Dermis lymphatic vessel endothelial cell (primary cell): ENCODE results near the gene DCTN3. TPM values are rescaled to one million over a fixed set of nuclear protein-coding genes. Genes with fewer than 3 reads are reported as not detected.

Experiments used
- total RNA-seq: library from RNA; depleted of rRNA; stranded (reverse); fragments of >200 nt; gene quantifications from 2 replicates; pipeline ENCODE4 v1.2.1, GENCODE V29; 2014

Gene DCTN3
- 78.3 and 80.4 TPM in 2 replicates for total RNA-seq

GRCh38 chr9:34620061-34620994 is at the start of gene DCTN3:
DCTN3 (minus strand) TSS chr9:34620495; CDS start chr9:34620464, 31 bp downstream.

DNA sequence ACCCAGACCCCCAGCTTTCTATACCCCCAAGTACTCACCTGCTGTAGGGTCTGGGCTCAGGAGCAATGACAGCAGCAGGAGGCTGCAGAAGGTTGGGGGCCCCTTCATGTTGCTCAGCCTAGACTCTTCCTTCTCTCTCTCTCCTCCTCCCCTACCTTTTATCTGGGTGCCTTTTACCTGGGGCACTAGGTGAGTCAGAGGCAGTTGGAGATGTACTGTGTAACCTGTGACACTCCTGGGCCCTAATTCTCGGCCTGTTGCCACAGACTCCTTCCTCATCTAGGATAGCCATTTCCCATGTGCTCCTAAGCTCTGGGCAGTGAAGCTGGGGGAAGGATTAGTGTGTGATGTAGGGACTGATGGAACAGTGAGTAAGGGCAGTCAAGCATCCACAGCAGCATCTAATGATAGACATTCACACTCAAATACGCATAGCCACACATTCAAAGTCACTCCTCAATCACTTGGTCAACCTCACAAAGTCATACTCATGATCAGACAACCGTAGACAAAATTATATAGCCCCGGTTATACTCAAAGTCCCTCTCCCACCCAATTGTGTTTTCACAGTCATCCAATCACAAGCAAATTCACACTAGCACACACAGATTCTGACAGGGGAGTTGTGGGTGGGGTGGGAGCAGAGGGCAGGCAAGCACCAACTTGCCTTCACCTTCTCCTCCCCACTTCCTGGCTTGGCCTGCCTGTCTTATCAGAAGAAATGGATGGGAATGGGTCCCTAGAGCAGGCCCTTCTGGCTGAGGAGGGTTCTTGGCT is 42.4 kb upstream of the DCTN3 start, which contains the start of gene CCL27:
Gene CCL27 (minus strand): TSS at position 132 of the 777 bp plus-strand sequence. CDS start 24 bp downstream, at position 108.

GRCh38 chr9:34651876-34652601 is 31.7 kb upstream of the DCTN3 start, which contains the start of gene IL11RA:
IL11RA (plus strand) TSS chr9:34652185; CDS start chr9:34655218, 3,033 bp downstream.

GRCh38 chr9:34646211-34647083 is 26.2 kb upstream of the DCTN3 start, which contains the start of gene GALT:
GALT (plus strand) TSS chr9:34646675; CDS start chr9:34646705, 30 bp downstream.

DNA sequence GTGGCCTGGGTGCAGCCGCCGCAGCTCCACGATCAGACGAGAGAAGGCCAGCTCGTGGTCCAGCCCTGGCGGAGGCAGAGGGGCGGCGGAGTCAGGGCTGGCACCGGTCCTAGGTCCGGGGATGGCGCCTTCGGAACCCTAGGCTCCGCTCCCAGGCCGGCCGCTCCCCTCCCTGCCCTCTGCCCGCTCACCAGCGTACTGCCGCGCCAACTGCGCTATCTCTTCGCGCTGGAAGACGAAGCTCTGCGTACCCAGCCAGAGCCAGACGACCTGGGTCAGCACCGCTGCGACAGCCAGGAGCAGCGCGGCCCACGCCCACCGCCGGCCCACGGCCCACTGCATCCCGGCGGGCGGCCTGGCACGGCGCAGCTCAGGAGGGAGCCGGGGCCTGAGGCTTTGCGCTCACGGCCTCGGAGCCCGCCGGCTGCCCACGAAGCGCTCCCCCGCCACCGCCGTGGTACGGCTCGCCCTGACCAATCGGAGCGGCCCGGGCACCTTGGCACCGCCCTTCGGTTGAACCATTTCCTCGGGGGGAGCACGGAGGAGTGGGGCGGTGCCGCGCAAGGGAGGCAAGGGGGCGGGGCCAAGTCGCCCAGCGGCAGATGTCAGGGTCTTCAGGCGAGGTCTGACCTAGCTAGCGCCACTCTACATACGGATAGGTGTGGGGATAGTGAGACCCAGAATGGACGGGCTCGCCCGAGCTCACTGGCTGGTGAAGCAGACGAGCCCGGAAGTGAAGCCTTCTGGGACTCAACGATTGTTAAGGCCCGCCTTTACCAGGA is 17.3 kb upstream of the DCTN3 start, which contains the start of gene SIGMAR1:
Gene SIGMAR1 (minus strand): TSS at position 432 of the 782 bp plus-strand sequence. CDS start 90 bp downstream, at position 342.

DNA sequence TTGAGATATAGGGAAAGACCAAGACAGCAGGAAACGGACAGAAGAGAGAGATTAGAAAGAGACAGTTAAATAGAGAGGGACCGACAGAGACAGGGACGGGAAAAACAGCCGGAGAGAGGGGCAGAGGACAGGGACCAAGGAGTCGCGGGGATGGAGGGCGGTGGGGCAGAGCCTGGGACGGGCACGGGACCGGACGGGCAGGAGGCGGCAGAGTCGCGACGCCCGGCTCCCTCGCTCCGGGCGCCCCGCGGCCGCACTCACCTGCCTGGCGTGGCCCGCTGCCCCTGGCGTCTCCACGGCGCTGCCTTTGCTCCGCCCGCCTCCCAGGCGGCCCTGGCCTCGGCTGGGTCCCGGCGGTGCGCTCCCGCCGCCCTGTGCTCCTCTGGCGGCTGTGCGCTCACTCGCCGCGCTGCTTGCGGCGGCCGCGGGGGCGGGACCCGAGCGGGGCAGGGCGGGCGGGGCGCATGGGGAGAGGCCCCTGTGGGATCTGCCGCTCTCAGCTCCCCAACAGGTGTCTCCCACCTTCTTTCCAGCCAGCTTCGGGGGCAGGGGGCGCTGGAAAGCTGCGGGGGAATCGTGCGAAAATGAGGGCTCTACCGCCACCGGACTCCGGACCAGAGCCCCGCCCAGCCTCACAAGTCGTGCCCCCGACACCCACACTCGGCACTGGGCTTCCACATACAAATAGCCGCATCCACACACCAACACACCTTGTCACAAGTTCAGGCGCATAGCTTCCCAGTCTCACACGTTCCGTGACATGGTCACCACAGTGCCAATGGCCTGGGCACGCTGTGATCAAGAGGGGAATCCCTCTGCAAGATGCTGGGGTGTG is 8.6 kb upstream of the DCTN3 start, which contains the start of gene ARID3C:
Gene ARID3C (minus strand): TSS at position 411 of the 835 bp plus-strand sequence. CDS start 1,052 bp downstream, outside the sequence.

DNA sequence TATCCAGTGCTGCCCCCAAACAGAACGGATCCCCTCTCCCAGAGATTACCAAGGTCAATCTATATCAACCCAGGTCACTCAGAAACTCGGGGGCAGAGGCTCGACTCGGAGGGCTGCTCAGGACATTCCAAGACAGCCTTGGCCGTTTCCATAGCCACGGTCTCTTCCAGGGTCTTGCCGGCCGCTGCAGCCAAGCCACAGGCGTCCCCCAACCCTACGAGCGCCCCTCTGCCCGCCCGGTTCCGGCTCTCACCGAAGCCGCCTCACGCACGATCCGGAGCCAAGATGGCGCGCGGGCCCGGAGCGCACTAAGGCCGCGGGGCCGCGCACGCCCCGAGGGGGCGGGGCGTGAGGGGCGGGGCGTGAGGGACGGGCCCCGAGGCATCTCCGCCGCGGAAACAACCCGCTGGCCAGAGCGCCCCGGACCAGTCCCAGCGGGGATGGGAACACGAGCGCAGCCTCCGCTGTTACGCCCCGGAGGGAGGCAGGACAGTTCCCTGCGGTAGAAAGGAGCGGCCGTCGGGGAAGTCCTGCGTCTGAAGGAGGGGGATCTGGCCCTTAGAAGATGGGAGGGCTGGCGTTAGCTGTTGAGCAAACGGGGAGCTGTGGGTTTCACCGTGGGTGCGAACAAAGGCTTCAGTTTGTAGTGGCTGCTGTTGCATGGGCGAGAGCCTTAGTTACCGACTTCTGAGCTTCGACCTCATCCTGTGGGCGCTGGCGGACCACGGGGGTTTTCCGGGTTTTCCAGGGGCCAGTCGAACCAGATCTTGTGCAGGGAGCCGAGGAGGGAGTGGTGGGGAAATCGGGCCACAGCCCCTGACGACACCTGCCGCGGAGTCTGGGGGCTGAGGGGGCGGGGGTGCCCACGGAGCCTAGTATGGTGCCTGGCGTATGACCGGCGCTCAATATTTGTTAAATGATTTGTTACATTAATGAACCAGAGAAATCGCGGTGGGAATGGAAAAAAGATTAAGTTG is 8.2 kb downstream of the DCTN3 start, which contains the start of gene RPP25L:
Gene RPP25L (minus strand): TSS at position 287 of the 977 bp plus-strand sequence. CDS start 801 bp downstream, outside the sequence.

DNA sequence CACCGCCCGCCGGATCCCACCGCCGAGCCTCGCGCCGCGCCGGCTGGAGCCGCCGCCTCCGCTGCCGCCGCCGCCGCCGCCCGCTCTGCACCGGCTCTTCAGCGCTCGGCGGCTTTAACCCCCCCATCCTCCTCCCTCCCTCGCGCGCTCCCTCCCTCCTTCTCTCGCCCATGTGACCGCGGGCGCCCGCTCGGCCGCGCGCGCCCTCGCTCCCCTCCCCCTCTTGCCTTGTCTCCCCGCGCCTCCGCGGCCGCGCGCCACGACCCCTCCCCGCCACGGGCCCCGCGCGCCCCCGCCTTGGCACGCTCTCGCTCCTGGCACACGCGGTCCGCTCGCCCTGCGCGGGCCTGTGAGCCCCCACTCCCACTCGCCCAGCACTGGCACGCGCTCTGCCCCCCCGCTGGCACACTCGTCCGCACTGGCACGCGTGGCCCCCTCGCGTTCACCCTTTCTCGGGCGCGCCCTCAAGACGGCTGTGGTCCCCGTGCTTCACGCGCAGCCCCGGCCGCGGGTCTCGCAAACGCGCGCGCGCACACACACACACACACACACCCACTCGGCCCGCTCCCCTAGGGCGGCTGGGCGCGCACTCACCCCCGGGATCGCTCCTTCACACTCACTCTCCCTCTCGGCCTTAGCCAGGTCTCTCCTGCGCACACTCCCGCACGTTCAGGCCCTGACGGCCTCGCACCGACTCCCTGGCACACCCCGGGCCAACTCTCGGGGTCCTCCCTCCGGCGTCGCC is 30.5 kb downstream of the DCTN3 start, which contains the start of gene CNTFR:
Gene CNTFR (minus strand): TSS at position 89 of the 745 bp plus-strand sequence. CDS start 20,743 bp downstream, outside the sequence.

Other genes starting within 250 kb of the DCTN3 start
- 0.86 and 1.2 TPM in 2 replicates for gene MYORG, start 243.6 kb downstream of the DCTN3 start, total RNA-seq
- 3.1 and 3.9 TPM in 2 replicates for gene FAM219A, start 161.9 kb downstream of the DCTN3 start, total RNA-seq
- 0.11 TPM in 1 of 2 replicates, not detected in the other for gene DNAI1, start 161.7 kb downstream of the DCTN3 start, total RNA-seq
- gene ENHO, start 97.5 kb downstream of the DCTN3 start, total RNA-seq: not detected in 2 replicates
- gene CNTFR, start 30.8 kb downstream of the DCTN3 start, total RNA-seq: not detected in 2 replicates
- 16.1 and 18.5 TPM in 2 replicates for gene RPP25L, start 8.4 kb downstream of the DCTN3 start, total RNA-seq
- gene ARID3C, start 8.6 kb upstream of the DCTN3 start, total RNA-seq: under 0.01 and 0.09 TPM in 2 replicates
- 23.5 and 26.0 TPM in 2 replicates for gene SIGMAR1, start 17.3 kb upstream of the DCTN3 start, total RNA-seq
- 29.8 TPM in 2 replicates for gene GALT, start 26.2 kb upstream of the DCTN3 start, total RNA-seq
- 3.1 and 4.6 TPM in 2 replicates for gene IL11RA, start 31.7 kb upstream of the DCTN3 start, total RNA-seq
- not detected in 2 replicates for gene CCL27, start 42.2 kb upstream of the DCTN3 start, total RNA-seq
- gene CCL19, start 70.8 kb upstream of the DCTN3 start, total RNA-seq: not detected in 2 replicates
- 1.4 and 8.6 TPM in 2 replicates for gene CCL21, start 89.6 kb upstream of the DCTN3 start, total RNA-seq